Daoy (cell line): ENCODE data around the gene SLC49A4. TPM values are rescaled to one million over a fixed set of nuclear protein-coding genes. Genes with fewer than 3 reads are reported as not detected.

Source experiments
- DNase-seq: peaks from one replicate; pipeline ENCODE4 v3.0.0-alpha.2; 2015; ENCODE audit warnings: low read depth
- total RNA-seq: library from RNA; depleted of rRNA; stranded (reverse); fragments of >200 nt; shearing (Covaris generic); gene quantifications from 2 replicates; pipeline ENCODE4 v1.2.3, GENCODE V29; 2014

Gene SLC49A4
- total RNA-seq, 1 experiment from 2014 or later, result 17.5 TPM

DNA sequence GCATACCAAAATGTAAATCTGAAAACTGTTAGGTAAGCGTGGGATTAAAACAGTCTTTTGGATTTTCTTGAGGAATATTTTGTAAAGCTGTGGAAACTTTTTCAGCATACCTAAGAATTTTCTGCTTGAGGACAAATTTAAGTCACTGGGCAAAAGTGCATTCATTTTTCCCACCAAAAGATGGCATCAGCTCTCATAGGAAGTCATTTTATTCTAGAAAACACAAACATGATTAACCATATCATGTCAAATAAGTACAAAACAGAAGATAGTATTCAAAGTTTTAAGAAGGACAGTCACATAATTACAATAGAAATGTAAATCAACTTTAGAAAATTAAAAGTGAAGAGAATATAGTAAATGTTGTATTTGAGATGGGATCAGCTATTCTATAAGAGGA lies 63.5 kb downstream of the SLC49A4 start:
- no peak for DNase-seq

GRCh38 chr3:122859021-122859805 lies 64.3 kb downstream of the SLC49A4 start:
- no peak for DNase-seq

GRCh38 chr3:122862381-122862780 lies 67.5 kb downstream of the SLC49A4 start:
- no peak for DNase-seq

DNA sequence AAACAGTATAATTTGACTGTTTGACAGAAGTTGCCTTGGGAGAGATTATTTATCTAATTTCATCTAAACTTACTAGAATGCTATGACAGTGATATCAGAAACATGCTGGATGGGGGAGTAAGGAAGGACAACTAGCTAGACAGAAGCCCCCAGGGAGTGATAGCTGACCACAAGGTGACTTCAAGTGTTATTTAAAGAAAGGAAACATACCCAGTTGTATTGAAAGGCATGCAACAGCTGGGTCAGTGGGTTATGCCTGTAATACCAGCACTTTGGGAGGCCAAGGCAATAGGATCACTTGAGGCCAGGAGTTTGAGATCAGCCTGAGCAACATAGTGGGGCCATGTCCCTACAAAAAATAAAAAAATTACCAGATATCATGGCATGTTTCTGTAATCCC lies 69.6 kb downstream of the SLC49A4 start:
- DNase-seq, result no peak

DNA sequence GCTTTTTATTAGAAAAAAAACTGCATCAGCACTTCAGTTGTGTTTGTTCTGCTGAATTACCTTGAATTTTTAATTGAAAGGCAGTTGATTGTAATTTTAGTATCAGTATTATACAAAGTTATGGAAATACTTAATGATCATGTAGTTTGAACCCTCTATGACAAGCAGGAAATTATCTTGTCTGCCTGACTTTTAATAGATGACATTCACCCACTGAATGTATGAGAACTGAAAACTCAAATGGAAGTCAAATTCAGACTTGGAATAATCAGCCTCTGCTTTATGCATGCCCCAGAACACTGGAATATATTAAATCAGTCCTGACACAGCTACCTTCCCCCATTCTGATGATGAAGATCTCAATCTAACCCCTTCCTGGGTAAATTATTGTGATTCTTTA lies 73.5 kb downstream of the SLC49A4 start:
- DNase-seq, result no peak

GRCh38 chr3:122873741-122874515 lies 79.1 kb downstream of the SLC49A4 start:
- no peak for DNase-seq

DNA sequence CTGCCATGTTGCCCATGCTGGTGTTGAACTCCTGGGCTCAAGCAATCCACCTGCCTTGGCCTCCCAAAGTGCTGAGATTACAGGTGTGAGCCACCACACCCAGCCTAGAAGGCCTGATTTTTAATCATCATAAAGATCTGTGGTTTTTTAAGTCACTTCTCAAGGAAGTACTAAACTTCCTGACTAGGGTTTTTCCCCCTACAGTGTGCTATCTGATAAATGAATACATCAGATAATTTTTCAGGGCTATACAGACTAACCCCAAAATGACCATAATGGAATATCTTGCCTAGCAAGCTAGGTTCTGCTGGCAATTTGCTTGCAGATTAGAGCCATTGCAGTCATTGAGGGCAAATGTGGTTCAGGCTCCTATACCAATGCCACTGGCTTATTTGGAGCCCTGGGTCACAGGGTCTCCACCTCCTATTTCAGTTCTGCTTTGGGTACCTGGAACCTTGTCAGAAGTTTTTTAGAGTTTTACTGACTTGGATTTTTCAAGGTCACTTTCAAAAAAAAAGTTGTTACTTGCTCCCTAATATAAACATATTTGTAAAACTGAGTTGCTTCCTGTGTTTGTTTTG lies 80.8 kb downstream of the SLC49A4 start:
- DNase-seq, result no peak

DNA sequence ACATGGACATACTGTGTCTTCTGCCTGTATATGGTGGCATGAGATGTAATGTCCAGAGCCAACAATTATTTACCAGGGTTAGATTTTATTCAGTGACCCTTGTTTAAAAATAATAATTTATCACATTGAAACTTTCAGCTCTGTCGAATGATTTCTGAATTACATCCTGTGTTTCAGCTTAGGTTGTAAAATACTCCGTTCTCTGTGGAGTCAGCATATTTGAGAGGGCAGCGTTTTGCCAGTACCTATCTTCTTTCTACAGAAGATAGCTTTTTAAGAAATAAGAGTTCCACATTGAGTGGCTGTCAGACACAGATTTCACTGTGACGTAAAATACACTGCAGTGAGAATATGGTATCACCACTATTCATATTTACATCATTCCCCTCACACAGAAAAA lies 85.3 kb downstream of the SLC49A4 start:
- DNase-seq, result no peak

- DNase-seq, result no peak
Observed at GRCh38 chr3:122880624-122881023, 85.8 kb downstream of the SLC49A4 start.

DNA sequence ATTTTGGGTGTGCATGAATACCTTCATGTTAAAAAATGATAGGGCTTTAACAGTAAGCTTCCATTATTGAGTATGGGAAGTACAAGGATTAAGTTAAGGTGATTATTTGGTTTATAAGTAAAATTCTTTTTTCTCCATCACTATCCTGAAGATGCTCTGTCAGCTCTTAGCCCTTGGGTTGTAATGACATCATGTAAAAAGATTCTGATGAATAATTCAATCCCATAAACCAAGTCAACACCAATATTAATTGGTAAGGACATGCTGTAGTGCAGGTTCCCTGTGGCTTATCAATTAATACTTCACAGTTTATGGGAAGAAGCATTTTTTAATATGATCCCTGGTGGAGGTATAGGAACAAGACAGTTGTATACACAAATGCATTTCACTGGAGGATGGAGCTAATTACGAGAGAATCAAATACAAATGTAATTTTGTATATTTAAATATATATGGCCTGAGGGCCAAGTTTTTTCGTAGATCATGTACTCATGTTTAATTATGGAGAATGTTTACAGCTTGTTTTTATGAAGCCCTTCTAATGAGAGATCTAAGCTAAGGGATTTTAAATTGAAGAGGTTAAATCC lies 87.6 kb downstream of the SLC49A4 start:
- DNase-seq, result no peak

DNA sequence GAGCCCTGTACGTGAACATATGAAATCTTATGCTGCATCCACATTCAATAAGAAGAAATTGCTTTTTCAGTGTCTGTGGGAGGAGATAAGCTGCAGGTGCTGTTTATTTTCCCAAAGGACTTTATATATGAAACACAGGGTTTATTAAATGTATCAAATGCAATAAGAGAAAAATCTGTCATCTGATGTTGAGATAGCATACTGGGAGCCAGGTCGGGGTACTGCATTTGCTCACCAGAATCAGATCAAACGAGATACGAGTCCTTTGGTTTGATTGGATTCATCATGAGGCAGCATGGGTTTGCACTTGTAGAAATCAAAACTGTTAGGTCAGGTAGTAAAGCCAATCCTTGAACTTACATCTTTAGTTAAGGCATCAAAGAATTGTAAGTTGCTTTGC lies 91.4 kb downstream of the SLC49A4 start:
- DNase-seq, result no peak

DNA sequence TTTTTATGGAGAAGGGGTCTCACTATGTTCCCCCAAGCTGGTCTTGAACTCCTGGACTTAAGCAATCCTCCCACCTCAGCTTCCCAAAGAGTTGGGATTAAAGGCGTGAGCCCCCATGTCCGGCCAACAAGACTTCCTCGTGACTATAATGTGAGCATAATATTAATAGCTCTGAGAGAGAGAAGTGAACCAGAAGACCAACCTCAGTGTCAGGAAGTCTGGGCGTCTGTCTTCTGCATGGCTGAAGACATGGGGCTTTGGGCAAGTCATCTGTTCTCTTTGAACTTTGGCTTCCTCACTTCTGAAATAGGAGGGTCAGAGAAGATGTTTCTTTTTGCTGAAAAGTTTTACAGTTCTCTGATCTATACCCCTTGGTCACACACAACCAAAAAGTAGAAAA lies 92.1 kb downstream of the SLC49A4 start:
- no peak for DNase-seq

GRCh38 chr3:122890077-122890719 lies 95.3 kb downstream of the SLC49A4 start:
- no peak for DNase-seq

GRCh38 chr3:122890720-122891220 lies 95.9 kb downstream of the SLC49A4 start:
- no peak for DNase-seq

DNA sequence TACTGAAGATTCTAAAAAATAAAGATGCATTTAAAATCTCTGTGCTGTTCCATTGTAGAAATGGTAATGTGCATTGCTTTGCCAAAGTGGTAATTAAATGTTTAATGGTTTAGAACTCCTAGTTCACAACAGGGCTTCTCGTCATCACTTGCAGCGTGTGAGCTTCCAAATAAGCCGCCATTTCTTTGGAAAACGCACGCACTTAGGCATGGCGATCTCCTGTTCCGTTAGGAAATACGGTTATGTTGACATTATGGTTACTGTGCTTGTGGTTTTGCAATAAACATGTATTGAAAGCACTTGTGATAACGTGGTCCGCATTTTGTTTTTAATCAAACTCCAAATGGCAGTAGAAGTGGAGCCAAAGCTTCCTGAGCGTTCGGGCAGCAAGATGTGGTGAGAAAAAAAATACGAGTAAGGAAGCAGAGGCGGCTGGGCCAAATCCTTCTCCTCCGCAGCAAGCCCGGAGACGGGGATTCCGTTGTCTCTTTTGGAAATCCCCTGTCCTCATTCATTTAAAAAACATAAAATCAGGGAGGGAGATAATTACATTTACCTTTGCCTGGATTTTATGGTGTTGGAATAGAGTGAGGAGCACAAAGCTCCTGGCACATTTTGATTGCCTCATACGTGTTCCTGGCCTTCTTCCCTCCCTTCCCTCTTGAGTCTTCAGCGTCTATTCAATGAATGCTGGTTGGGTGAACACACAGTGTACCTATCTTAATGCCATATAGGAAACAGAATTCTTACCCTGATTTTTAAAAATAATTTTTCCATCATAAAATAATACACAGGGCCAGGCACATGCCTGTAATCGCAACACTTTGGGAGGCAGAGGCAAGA lies 97.5 kb downstream of the SLC49A4 start:
- DNase-seq, result no peak

GRCh38 chr3:122893282-122893681 lies 98.4 kb downstream of the SLC49A4 start:
- peak; percentile 23 for DNase-seq

DNA sequence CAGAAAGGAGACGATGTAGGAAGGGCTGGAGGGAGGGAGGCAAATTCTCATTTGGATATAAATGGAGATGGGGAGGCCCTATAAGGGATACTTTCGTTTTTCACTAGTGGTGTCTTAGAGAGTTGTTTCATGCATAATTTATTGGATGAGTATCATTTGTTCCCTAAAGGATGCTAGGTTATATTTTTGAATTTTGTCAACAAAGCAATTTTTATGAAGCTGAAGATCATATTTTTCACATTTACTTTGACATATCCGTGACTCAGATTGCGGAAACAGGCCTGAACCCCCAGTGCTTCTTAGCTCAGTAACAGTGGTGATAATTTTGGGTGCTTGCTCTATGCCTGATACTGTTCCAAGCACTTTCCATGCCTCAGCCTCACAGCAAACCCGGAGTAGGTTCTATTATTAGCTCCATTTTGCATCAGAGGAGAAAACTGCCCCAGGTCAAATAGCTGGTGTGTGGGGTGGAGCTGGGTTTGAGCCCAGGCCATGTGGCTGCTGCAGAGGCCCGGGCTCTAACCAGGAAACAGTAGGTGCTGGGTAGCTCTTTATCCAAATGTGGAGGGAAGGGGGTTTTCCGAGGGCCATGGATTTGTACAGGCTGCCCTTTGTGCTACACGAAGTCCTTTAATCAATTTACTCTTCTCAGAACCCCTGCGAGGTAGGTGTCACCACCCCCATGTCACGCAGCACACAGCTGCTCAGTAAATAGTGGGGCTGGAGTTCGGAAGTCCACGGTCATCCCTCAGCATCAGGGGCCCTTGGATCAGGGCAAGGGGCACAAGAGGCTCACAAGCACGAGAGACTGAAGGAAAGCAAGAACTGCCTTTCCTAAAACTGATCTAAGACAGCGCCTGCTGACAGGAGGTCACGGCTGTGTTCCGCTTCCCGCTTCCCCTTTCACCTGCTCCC lies 99.1 kb downstream of the SLC49A4 start:
- peak; percentile 12 for DNase-seq

DNA sequence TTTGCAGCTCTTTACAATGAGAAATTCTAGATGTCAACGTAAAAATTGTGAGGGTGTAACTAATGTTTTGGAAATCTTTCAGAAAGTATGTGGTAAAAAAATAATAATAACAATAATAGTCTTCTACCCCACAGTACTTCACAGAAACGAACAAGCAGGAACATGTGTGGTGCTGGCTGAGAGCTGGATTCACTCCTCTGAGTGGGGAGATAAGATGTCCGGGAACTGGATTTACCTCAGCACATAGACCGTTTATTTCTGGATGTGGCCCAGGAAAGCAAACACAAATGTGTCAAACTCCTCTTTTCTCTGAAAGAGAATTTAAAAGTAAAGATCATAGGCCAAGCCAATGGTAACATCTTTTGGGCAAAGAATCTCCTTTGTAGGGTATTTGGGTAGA lies 103.4 kb downstream of the SLC49A4 start:
- no peak for DNase-seq

- DNase-seq, result peak; percentile 67
Observed at GRCh38 chr3:122902326-122902725, 107.5 kb downstream of the SLC49A4 start.

DNA sequence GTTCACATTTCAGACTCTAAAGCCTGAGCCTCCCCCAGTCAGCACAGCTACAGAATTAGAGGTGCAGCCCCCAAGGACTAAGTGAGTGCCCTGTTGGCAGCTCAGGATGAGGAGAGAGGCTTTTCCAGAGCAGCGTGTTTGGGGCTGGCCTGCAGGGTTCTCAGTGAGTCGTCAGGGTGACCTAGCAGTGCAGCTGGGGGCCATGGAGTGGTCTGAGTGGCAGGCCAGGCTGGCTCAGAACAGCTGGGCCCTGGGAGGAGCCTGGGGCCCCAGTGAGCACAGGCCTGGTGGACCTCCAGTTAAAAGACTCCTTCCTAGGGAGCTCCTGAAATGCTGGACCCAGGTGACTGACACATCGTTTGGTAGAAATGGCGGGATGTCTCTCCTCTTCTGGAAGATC lies 108.3 kb downstream of the SLC49A4 start:
- no peak for DNase-seq
